OCI-LY1 (cell line): ENCODE data around the gene CHMP1B.

Experiments used
- H2AFZ ChIP-seq: fragments of 200-600 bp; sonication (generic), shearing (Covaris generic); 2 replicates; pipeline ENCODE4 v1.6.0; 2014; ENCODE audit warnings: antibody characterized with exemption, mild to moderate bottlenecking, low read length
- H3F3A ChIP-seq: fragments of 200-600 bp; sonication (generic), shearing (Covaris generic); 2 replicates; pipeline ENCODE4 v1.6.0; 2014; ENCODE audit warnings: mild to moderate bottlenecking, antibody characterized with exemption, low read length, moderate library complexity; ENCODE audit not compliant: insufficient read depth
- H3K27ac ChIP-seq: fragments of 200-600 bp; sonication (generic); 2 replicates; pipeline ENCODE4 v1.5.1; 2014; ENCODE audit warnings: low read length, mixed run types, mild to moderate bottlenecking, low read depth; ENCODE audit not compliant: poor library complexity, severe bottlenecking
- H3K27me3 ChIP-seq: fragments of 200-600 bp; sonication (generic); 2 replicates; pipeline ENCODE4 v1.6.0; 2014; ENCODE audit warnings: antibody characterized with exemption, mild to moderate bottlenecking, low read length, moderate library complexity; ENCODE audit not compliant: insufficient read depth
- H3K36me3 ChIP-seq: fragments of 200-600 bp; sonication (generic); 2 replicates; pipeline ENCODE4 v1.6.1; 2014; ENCODE audit warnings: mild to moderate bottlenecking, antibody characterized with exemption, low read length, moderate library complexity, mixed read lengths; ENCODE audit not compliant: insufficient read depth
- H3K4me1 ChIP-seq: fragments of 200-600 bp; sonication (generic); 2 replicates; pipeline ENCODE4 v1.5.1; 2014; ENCODE audit warnings: mild to moderate bottlenecking, low read length, moderate library complexity; ENCODE audit not compliant: insufficient read depth, severe bottlenecking
- H3K4me2 ChIP-seq: fragments of 200-600 bp; sonication (generic), shearing (Covaris generic); 2 replicates; pipeline ENCODE4 v1.6.1; 2014; ENCODE audit warnings: low read length
- H3K4me3 ChIP-seq: fragments of 200-600 bp; sonication (generic); 2 replicates; pipeline ENCODE4 v1.5.1; 2014; ENCODE audit warnings: low read length, low read depth, mild to moderate bottlenecking, mixed read lengths; ENCODE audit not compliant: poor library complexity, severe bottlenecking
- H3K79me2 ChIP-seq: fragments of 200-600 bp; shearing (Covaris generic); 2 replicates; pipeline ENCODE4 v1.6.1; 2016; ENCODE audit warnings: mixed run types, low read length, mixed read lengths; ENCODE audit not compliant: insufficient read depth
- H3K9ac ChIP-seq: fragments of 200-600 bp; sonication (generic), shearing (Covaris generic); 2 replicates; pipeline ENCODE4 v1.6.1; 2014; ENCODE audit warnings: mild to moderate bottlenecking, low read length, mixed read lengths
- H3K9me2 ChIP-seq: fragments of 200-600 bp; sonication (generic), shearing (Covaris generic); 2 replicates; pipeline ENCODE4 v1.6.1; 2014; ENCODE audit warnings: low read depth, mild to moderate bottlenecking, low read length, mixed read lengths
- H3K9me3 ChIP-seq: fragments of 200-600 bp; shearing (Covaris generic); 2 replicates; pipeline ENCODE4 v1.6.1; 2014; ENCODE audit warnings: low read length, mixed read lengths
- H4K20me1 ChIP-seq: fragments of 200-600 bp; sonication (generic), shearing (Covaris generic); 2 replicates; pipeline ENCODE4 v1.6.0; 2016; ENCODE audit warnings: mild to moderate bottlenecking, low read length; ENCODE audit not compliant: insufficient read depth
- CTCF ChIP-seq: fragments of 200-600 bp; sonication (generic), shearing (Covaris generic); IDR thresholded peaks from 2 replicates; pipeline ENCODE4 v1.5.1; 2017; ENCODE audit warnings: mild to moderate bottlenecking, antibody characterized with exemption, low read length, moderate library complexity, mixed read lengths
- EZH2 ChIP-seq: fragments of 200-600 bp; sonication (generic), shearing (Covaris generic); IDR thresholded peaks from 2 replicates; pipeline ENCODE4 v1.8.0; 2017; ENCODE audit warnings: borderline replicate concordance, mixed run types, mild to moderate bottlenecking, antibody characterized with exemption, low read length, moderate library complexity, mixed read lengths

CHMP1B gene, protein sequence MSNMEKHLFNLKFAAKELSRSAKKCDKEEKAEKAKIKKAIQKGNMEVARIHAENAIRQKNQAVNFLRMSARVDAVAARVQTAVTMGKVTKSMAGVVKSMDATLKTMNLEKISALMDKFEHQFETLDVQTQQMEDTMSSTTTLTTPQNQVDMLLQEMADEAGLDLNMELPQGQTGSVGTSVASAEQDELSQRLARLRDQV

GRCh38 chr18:11851146-11851805 lies at the start of gene CHMP1B:
Gene CHMP1B, plus strand, starts transcription at chr18:11851413. Its CDS starts 99 bp downstream, at chr18:11851512.
- Histone ChIP-seq H3K4me3 (peak within 1 kb of the TSS; percentile 78), H4K20me1 (no peaks in the 10 kb centered on the region), H3K79me2 (peaks cover 12% of the 10 kb centered on the region), H3K4me2 (peak within 1 kb of the TSS; percentile 76), H2AFZ (peak within 1 kb of the TSS; percentile 82), H3K9ac (peak within 1 kb of the TSS; percentile 82), H3K4me1 (peaks cover 30% of the 10 kb centered on the region), H3K9me3 (no peaks in the 10 kb centered on the region), H3K27ac (no peak within 1 kb of the TSS), H3F3A (no peaks in the 10 kb centered on the region), H3K36me3 (no peaks in the 10 kb centered on the region), H3K27me3 (no peaks in the 10 kb centered on the region), H3K9me2 (no peaks in the 10 kb centered on the region)
- TF ChIP-seq CTCF = no peak
- TF ChIP-seq EZH2 = no peak

DNA sequence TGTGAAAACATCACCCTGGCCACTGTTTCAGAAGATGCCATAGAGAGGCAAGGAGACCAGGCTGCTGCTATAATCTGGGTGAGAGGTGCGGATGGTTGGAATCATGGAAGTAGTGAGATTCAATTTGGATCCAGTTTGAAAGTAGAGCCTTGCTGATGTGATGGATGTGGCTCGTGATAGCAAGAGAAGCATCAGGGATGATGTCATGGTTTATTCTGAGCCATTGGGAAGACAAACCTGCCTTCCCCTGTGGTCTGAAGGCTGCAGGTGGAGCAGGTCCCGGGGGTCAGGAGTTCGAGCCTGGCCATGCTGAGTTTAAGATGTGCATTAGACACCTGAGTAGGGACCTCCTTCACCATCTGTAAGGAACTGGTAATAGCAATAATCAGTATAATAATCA lies 49.6 kb upstream of the CHMP1B start:
- H3K4me1 ChIP-seq = no peaks in the 10 kb centered on the region
- no peak overlapping the region for H3K27ac ChIP-seq
- H3K27me3 ChIP-seq = peaks cover 6% of the 10 kb centered on the region; the same call in 1 of the 2 replicates
- H3K4me3 ChIP-seq = no peak overlapping the region
- H3F3A ChIP-seq = no peaks in the 10 kb centered on the region
- no peak overlapping the region for H3K4me2 ChIP-seq
- no peaks in the 10 kb centered on the region for H3K9me3 ChIP-seq
- H2AFZ ChIP-seq = no peak overlapping the region
- TF ChIP-seq CTCF = no peak
- no peak for TF ChIP-seq EZH2
- H3K79me2 ChIP-seq = no peaks in the 10 kb centered on the region
- no peaks in the 10 kb centered on the region for H3K9me2 ChIP-seq
- no peak overlapping the region for H3K9ac ChIP-seq
- no peaks in the 10 kb centered on the region for H4K20me1 ChIP-seq
- H3K36me3 ChIP-seq = no peaks in the 10 kb centered on the region

DNA sequence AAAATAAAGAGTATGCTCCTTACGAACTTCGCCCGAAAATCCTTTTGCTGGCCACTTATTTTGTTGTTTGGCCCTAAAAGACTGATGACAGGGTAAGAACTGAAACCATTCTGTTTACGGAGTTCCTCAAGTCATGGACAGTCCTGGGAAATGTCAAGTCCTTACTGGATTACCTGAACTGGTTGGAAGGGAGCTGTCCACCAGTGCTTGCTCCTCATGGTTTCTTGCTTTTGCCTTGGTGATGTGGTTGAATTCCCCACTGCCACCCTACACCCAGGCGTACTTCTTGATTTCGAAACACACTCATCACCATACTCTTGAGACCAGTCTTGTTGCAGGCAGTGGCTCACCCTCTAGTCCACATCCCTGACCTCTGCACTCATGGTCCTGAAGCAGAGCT lies 49.1 kb upstream of the CHMP1B start:
- Histone ChIP-seq H4K20me1 (no peaks in the 10 kb centered on the region), H3F3A (no peaks in the 10 kb centered on the region), H3K79me2 (no peaks in the 10 kb centered on the region), H3K9ac (no peak overlapping the region), H3K9me2 (no peaks in the 10 kb centered on the region), H3K36me3 (no peaks in the 10 kb centered on the region), H3K9me3 (no peaks in the 10 kb centered on the region), H3K4me1 (no peaks in the 10 kb centered on the region), H3K4me2 (no peak overlapping the region), H3K27ac (no peak overlapping the region), H3K27me3 (peaks cover 6% of the 10 kb centered on the region; the same call in 1 of the 2 replicates), H2AFZ (no peak overlapping the region), H3K4me3 (no peak overlapping the region)
- TF ChIP-seq EZH2 = no peak
- TF ChIP-seq CTCF = no peak
